Astrocyte of the hippocampus (primary cell): ENCODE measurements around the gene PNMA8A.
A peak's percentile ranks its signal among the peaks of the same experiment; 100 is the strongest.

Experiments
- DNase-seq: peaks from one replicate; pipeline ENCODE4 v3.0.0; 2011; ENCODE audit warnings: low read depth, low spot score

The PNMA8A gene

GRCh38 chr19:46429999-46430398, 41.4 kb downstream of the PNMA8A start:
- DNase-seq: no peak

DNA sequence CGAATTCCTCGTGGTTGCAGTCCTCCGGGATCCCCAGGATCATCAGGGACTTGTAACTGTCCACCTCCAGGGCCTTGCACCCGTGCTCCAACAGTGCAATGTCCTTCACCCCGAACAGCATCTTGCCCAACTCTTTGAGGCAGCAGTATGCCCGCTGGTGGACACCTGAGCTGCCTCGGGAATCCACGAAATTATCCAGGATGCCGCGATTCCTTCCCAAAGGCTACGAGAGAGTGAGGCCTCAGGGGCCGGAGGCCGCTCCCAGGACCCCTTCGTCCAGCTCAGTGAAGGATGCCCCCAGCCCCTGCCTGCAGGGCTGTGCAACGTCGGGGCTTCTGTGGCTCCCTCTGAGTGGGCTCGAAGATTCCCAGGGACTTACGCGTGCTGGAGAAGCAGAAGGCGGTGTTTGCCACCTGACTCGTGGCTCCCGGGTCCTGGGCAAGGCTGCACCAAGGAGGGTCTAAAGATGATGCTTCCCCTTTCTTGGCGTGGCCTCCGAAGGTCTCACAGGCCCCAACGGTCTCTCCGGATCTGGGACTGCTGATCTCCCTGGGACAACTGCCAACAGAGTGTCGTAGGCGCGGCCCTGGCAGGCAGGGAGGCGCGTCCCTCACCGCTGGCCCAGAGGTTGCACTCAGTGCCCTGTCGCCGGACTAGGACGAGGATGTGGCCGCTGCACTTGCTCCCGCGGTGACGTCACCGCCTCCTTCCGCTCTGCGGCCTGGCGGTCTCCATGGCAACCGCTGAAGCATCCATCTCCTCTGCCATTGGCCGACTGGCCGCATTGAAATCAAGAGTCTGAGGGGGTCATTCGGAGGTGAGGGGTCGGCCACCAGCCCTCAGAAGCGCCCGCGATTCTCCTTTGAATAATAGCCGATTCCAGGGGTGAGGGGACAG, 42.9 kb downstream of the PNMA8A start, which contains the start of gene PNMA8C:
PNMA8C (minus strand) TSS at position 698 of the 897 bp plus-strand sequence; CDS start at position 121, 577 bp downstream.
- peak; percentile 91 for DNase-seq

DNA sequence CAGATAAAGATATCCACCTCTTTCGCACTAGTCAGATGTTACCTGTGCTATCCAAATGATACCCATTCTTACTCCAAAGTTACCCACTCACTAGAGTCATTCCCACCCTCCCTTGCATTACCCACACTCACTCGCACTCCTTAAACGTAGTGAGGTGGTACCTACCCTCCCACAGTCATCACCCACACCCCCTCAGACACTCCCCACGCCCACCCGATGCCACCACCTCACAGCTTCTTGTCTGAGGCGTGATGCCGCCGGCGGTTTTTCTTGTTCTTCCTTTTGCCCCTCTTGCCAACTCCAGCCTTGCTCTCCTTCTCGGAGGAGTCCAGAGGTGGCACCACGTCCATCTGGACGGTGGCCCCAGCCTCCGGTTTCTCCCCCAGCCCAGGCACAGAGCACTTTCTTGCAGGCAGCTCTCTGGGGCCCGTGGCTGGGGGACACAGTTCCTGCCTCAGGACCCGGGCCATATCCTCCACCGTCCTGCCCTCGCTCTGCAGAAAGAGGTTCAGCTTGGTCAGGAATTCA, 43.8 kb downstream of the PNMA8A start:
- DNase-seq: no peak

- peak; percentile 91 for DNase-seq
Observed at GRCh38 chr19:46426506-46427162, 44.7 kb downstream of the PNMA8A start.

DNA sequence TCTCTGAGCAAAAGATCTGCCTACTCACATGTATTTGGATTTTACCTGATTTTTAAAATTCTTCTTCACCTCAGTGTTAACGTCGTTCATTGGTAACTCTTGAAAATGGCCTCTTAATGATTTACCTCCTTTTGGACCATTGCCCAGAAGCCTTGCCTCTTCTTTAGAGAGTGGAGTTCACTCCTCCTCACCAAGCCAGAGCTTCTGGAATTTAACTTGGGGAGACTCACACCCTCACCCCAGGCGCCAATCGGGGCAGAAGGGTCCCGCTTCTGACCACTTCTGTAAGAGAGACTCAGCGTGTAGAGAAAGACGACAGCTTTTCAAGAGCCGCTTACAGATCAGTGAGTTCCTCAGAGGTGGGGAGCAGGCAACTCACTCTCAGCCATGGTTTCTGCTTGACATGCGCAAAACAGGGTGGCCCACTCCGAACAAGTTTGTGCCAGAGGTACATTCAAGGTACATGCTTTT, 45.3 kb downstream of the PNMA8A start:
- DNase-seq: peak; percentile 55

DNA sequence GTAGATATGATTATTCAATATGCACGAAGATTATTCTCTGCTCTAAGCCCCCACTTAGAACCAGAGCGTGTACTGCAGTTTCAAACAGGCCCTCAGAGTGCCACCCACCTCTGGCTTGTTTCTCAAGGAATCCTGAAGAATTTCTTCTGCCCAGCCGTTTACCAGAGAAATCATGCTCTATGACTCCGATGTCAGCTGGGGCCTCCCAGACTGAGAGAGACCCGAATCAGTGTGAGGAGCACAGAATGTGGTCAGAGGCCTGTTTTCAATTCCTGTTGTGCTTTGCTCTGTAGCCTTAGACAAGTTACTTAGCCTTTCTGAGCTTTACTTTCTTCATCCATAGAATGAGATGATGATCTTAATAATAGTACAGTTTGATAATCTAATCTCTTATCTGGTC, 48.2 kb downstream of the PNMA8A start:
- DNase-seq: no peak

DNA sequence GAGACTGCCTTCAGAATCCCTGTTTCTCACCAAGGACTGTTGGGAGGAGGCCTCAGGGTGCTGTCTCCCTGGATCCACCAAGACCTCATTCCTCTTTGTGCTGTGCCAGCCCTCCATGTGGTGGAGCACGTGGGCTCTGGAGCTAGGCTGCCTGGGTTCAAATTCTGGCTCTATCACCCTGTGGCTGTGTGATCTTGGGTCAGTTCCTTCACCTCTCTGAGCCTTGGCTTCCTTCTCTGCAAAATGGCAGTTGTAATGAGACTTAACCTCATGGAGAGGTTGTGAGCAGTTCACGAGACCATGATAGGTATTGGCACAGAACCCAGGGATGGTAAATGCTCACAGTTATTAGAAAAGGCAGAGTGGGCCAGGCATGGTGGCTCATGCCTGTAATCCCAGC, 49.0 kb downstream of the PNMA8A start:
- no peak for DNase-seq

- no peak for DNase-seq
Observed at GRCh38 chr19:46420056-46420455, 51.3 kb downstream of the PNMA8A start.
